Neural cell (in vitro differentiated cells): ENCODE data around the gene MCC.

Source experiments
- CTCF ChIP-seq: fragments of 450-650 bp; IDR thresholded peaks from 2 replicates; pipeline ENCODE4 v1.5.1; 2014; ENCODE audit warnings: antibody characterized with exemption, mild to moderate bottlenecking, moderate library complexity; ENCODE audit not compliant: poor library complexity, severe bottlenecking
- EP300 ChIP-seq: fragments of 450-650 bp; conservative IDR thresholded peaks from 2 replicates; pipeline ENCODE4 v1.6.1; 2014; ENCODE audit warnings: antibody characterized with exemption, mild to moderate bottlenecking, moderate library complexity; ENCODE audit not compliant: poor library complexity, severe bottlenecking
- EZH2 ChIP-seq: fragments of 200-600, 300-800 bp; shearing (Covaris generic), sonication (generic); IDR thresholded peaks from 2 replicates; pipeline ENCODE4 v1.6.1; 2014; ENCODE audit warnings: antibody characterized with exemption, low read length, borderline replicate concordance, mild to moderate bottlenecking; ENCODE audit not compliant: insufficient read depth, poor library complexity, severe bottlenecking
- MXI1 ChIP-seq: fragments of 450-650 bp; conservative IDR thresholded peaks from 2 replicates; pipeline ENCODE4 v1.6.1; 2014; ENCODE audit warnings: antibody characterized with exemption, mild to moderate bottlenecking; ENCODE audit not compliant: poor library complexity, severe bottlenecking
- POLR2AphosphoS5 ChIP-seq: IDR thresholded peaks from 2 replicates; pipeline ENCODE4 v1.6.1; 2012
- SMC3 ChIP-seq: fragments of 450-650 bp; conservative IDR thresholded peaks from 2 replicates; pipeline ENCODE4 v1.6.1; 2014; ENCODE audit warnings: antibody characterized with exemption, mild to moderate bottlenecking, moderate library complexity; ENCODE audit not compliant: poor library complexity
- TAF1 ChIP-seq: IDR thresholded peaks from 2 replicates; pipeline ENCODE4 v1.6.1; 2012; ENCODE audit warnings: low read depth

- no peak for TF ChIP-seq POLR2AphosphoS5
- TF ChIP-seq CTCF = no peak
- TF ChIP-seq EP300 = no peak
- TF ChIP-seq EZH2 = no peak
- no peak for TF ChIP-seq MXI1
- TF ChIP-seq TAF1 = no peak
- no peak for TF ChIP-seq SMC3
These were observed 370.0 kb downstream of the MCC start for GRCh38 chr5:113118298-113118697.
